IMR-90 (cell line): Measurements from ENCODE around the gene CAPS2.

Source experiments
- CEBPB ChIP-seq: IDR thresholded peaks from 2 replicates; pipeline ENCODE4 v1.6.1; 2012; ENCODE audit warnings: low read depth, low read length, improper control_type of control experiment
- POLR2A ChIP-seq: IDR thresholded peaks from 2 replicates; pipeline ENCODE4 v1.6.1; 2012; ENCODE audit warnings: mild to moderate bottlenecking, low read depth, low read length
- RAD21 ChIP-seq: IDR thresholded peaks from 2 replicates; pipeline ENCODE4 v1.6.1; 2012; ENCODE audit warnings: low read length, improper control_type of control experiment
- TF ChIP-seq, protein P1 (sequence below): conservative IDR thresholded peaks from 2 replicates; pipeline ENCODE4 v1.5.1; 2012; ENCODE audit warnings: mild to moderate bottlenecking, low read depth, low read length, improper control_type of control experiment

- TF ChIP-seq, protein P1, sequence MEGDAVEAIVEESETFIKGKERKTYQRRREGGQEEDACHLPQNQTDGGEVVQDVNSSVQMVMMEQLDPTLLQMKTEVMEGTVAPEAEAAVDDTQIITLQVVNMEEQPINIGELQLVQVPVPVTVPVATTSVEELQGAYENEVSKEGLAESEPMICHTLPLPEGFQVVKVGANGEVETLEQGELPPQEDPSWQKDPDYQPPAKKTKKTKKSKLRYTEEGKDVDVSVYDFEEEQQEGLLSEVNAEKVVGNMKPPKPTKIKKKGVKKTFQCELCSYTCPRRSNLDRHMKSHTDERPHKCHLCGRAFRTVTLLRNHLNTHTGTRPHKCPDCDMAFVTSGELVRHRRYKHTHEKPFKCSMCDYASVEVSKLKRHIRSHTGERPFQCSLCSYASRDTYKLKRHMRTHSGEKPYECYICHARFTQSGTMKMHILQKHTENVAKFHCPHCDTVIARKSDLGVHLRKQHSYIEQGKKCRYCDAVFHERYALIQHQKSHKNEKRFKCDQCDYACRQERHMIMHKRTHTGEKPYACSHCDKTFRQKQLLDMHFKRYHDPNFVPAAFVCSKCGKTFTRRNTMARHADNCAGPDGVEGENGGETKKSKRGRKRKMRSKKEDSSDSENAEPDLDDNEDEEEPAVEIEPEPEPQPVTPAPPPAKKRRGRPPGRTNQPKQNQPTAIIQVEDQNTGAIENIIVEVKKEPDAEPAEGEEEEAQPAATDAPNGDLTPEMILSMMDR = no peak
- TF ChIP-seq POLR2A (no peak), CEBPB (no peak), RAD21 (no peak)
Observed at GRCh38 chr12:75275702-75276101, 54.4 kb downstream of the CAPS2 start.
